Fibroblast of lung (primary cell): Measurements from ENCODE around the gene RPS27A. TPM values are rescaled to one million over a fixed set of nuclear protein-coding genes. Genes with fewer than 3 reads are reported as not detected.
A peak's percentile ranks its signal among the peaks of the same experiment; 100 is the strongest.
"Not testable (repeated sequence)": the region's sequence is repeated elsewhere in the genome, so short reads cannot be mapped to it uniquely, and the experiment has no call there.

Experiments used
- DNase-seq, 2 donors: peaks; one replicate each; pipeline versions ENCODE4 v3.0.0 to v3.0.0-alpha.2; 2010; ENCODE audit warnings: low read depth in 2 of 2
- H2AFZ ChIP-seq: 2 replicates; pipeline ENCODE4 v1.5.1; 2012; ENCODE audit warnings: low read length, control low read depth, inconsistent platforms
- H3K27ac ChIP-seq: 2 replicates; pipeline ENCODE4 v1.5.1; 2011; ENCODE audit warnings: low read length, control low read depth; ENCODE audit not compliant: insufficient read depth
- H3K27me3 ChIP-seq: 2 replicates; pipeline ENCODE4 v1.5.1; 2011; ENCODE audit warnings: mild to moderate bottlenecking, low read length; ENCODE audit not compliant: control insufficient read depth, insufficient read depth
- H3K36me3 ChIP-seq: 2 replicates; pipeline ENCODE4 v1.5.1; 2011; ENCODE audit warnings: low read length; ENCODE audit not compliant: control insufficient read depth, insufficient read depth
- H3K4me1 ChIP-seq: 2 replicates; pipeline ENCODE4 v1.5.1; 2011; ENCODE audit warnings: low read length; ENCODE audit not compliant: control insufficient read depth, insufficient read depth; ENCODE audit errors: extremely low read depth
- H3K4me2 ChIP-seq: 2 replicates; pipeline ENCODE4 v1.5.1; 2011; ENCODE audit warnings: low read length, control low read depth; ENCODE audit not compliant: insufficient read depth; ENCODE audit errors: extremely low read depth
- H3K4me3 ChIP-seq, 4 experiments: fragments of 200-600 bp in 1 of 4; sonication (generic) in 1 of 4; replicated peaks in 1 of 4; 2 replicates each; pipeline ENCODE4 v1.5.1; 2011 to 2016; ENCODE audit warnings: low read length in 4 of 4, low read depth in 3 of 4, mild to moderate bottlenecking in 3 of 4, control low read depth in 2 of 4, inconsistent platforms in 1 of 4, mixed read lengths in 1 of 4; ENCODE audit not compliant: insufficient read depth in 1 of 4; ENCODE audit errors: control extremely low read depth in 1 of 4
- H3K79me2 ChIP-seq: 2 replicates; pipeline ENCODE4 v1.5.1; 2012; ENCODE audit warnings: mild to moderate bottlenecking, low read length, inconsistent platforms; ENCODE audit not compliant: control insufficient read depth, insufficient read depth
- H3K9ac ChIP-seq: 2 replicates; pipeline ENCODE4 v1.5.1; 2011; ENCODE audit warnings: mild to moderate bottlenecking, low read length, control low read depth; ENCODE audit not compliant: insufficient read depth
- H3K9me3 ChIP-seq: 2 replicates; pipeline ENCODE4 v1.5.1; 2012; ENCODE audit warnings: low read depth, low read length; ENCODE audit not compliant: control insufficient read depth, insufficient read depth
- H4K20me1 ChIP-seq: 2 replicates; pipeline ENCODE4 v1.5.1; 2011; ENCODE audit warnings: low read length; ENCODE audit not compliant: control insufficient read depth, insufficient read depth; ENCODE audit errors: extremely low read depth
- CTCF ChIP-seq, 2 donors: IDR thresholded peaks in 1 of 2; conservative IDR thresholded peaks in 1 of 2; 1 replicate in 1 of 2; 2 replicates in 1 of 2; pipeline ENCODE4 v1.5.1; 2011 to 2012; ENCODE audit warnings: low read length in 2 of 2, control low read depth in 1 of 2, inconsistent platforms in 1 of 2, low read depth in 1 of 2, mild to moderate bottlenecking in 1 of 2
- EZH2 ChIP-seq: IDR thresholded peaks from 2 replicates; pipeline ENCODE4 v1.5.1; 2012; ENCODE audit warnings: low read length, control low read depth, mild to moderate bottlenecking; ENCODE audit errors: missing control alignments
- polyA plus RNA-seq, 2 donors: library from polyadenylated mRNA; depleted of rRNA in 1 of 2; stranded (reverse) in 1 of 2; unstranded in 1 of 2; fragments of >200 nt; gene quantifications; 2 replicates each; pipeline ENCODE4 v1.2.1, GENCODE V29; 2011 to 2012; ENCODE audit warnings: missing spikeins in 1 of 2
- total RNA-seq: library from RNA; depleted of rRNA; stranded (reverse); fragments of >200 nt; gene quantifications from 2 replicates; pipeline ENCODE4 v1.2.1, GENCODE V29; 2014

RPS27A gene
- total and polyA plus RNA-seq, 2 donors (not counting 1 experiment from before 2014, with no cell fraction given), result 679 to 2,117 TPM

DNA sequence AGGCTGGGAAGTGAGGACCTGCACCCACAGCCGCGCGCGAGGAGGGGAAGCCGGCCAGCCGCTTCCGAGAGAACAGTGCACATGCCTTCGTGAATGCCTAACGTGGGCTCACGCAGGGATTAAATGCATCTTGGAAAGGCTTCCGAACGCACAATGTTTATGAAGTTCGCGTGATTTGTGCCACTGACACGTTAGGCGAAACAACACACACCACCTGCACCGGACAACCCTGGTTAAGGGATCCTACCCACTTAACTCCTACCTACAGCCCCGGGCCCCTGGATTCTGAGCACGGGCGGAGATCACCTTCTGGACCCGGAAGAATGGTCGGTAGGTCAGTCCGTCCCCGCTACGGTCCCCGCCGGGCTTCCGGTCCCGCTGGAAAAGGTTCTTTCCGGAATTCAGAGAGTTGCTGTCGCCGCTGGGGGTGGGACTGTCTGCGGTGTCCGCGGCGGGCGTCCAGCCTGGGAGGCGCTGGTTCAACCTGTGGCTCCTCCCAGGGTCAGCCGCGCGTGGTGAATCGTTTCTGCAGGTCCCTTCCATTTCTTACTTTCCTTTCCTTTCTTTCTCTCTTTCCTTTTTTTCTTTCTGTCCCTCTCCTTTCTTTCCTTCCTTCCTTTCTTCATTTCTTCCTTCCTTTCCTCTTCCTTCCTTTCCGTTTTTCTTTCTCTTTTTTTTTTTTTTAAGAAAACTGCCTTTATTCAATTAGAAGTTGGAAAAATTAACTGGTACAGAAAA, 36.6 kb downstream of the RPS27A start, which contains the start of gene MTIF2:
Gene MTIF2, minus strand, starts transcription at position 325 of the 738 bp plus-strand sequence. CDS start 5,373 bp downstream, outside the sequence.
- H3K9ac ChIP-seq, result peak within 1 kb of the TSS; percentile 76

GRCh38 chr2:55269645-55269990, 37.1 kb downstream of the RPS27A start:
- Histone ChIP-seq H4K20me1 (no peaks in the 10 kb centered on the region), H3K27ac (no peak overlapping the region), H3K4me1 (no peaks in the 10 kb centered on the region), H3K36me3 (no peaks in the 10 kb centered on the region), H2AFZ (peak overlapping the region; percentile 78), H3K27me3 (no peaks in the 10 kb centered on the region), H3K9me3 (no peaks in the 10 kb centered on the region), H3K4me2 (peak overlapping the region; percentile 61), H3K79me2 (peaks cover 6% of the 10 kb centered on the region), H3K9ac (no peak overlapping the region), H3K4me3 (peak overlapping the region; percentile 44 to 92 (median 88))
- TF ChIP-seq EZH2, result no peak
- no peak for TF ChIP-seq CTCF (conservative IDR thresholded peaks at IDR 0.05 in 1 of 2, IDR thresholded peaks at IDR 0.05 in 1 of 2; ENCODE audit: low read depth in 1 of 2, low read length in 2 of 2)
- peak in 1 of 2 donors; percentile 14 for DNase-seq

More for the DNA sequence above, 36.6 kb downstream of the RPS27A start, which contains the start of gene MTIF2:
- no peak for TF ChIP-seq CTCF (conservative IDR thresholded peaks at IDR 0.05 in 1 of 2, IDR thresholded peaks at IDR 0.05 in 1 of 2; ENCODE audit: low read depth in 1 of 2, low read length in 2 of 2)
- TF ChIP-seq EZH2, result no peak
- no peaks in the 10 kb centered on the region for H3K27me3 ChIP-seq
- no peaks in the 10 kb centered on the region for H3K4me1 ChIP-seq
- peaks cover 6% of the 10 kb centered on the region for H3K79me2 ChIP-seq
- no peaks in the 10 kb centered on the region for H3K9me3 ChIP-seq
- peak within 1 kb of the TSS; percentile 90 for H3K4me2 ChIP-seq
- no peaks in the 10 kb centered on the region for H4K20me1 ChIP-seq
- H3K4me3 ChIP-seq, result peak within 1 kb of the TSS; percentile 88 to 98 (median 90)
- H3K27ac ChIP-seq, result peak within 1 kb of the TSS; percentile 78
- peak; percentile 93 to 94 for DNase-seq
- H2AFZ ChIP-seq, result peak within 1 kb of the TSS; percentile 100
- H3K36me3 ChIP-seq, result no peaks in the 10 kb centered on the region

DNA sequence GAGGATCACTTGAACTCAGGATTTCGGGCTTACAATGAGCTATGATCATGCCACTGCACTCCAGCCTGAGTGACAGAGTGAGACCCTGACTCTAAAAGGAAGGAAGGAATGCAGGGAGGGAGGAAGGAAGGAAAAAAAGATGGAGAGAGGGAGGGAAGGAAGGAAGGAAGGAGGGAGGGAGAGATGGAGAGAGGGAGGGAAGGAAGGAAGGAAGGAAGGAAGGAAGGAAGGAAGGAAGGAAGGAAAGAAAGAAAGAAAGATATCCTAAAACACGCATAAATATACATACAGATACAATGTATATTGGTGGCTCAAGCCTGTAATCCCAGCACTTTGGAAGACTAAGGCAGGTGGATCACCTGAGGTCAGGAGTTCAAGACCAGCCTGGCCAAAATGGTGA, 41.9 kb downstream of the RPS27A start:
- H3K9ac ChIP-seq, H3K9me3 ChIP-seq, H3K27me3 ChIP-seq, H3K27ac ChIP-seq, H3K36me3 ChIP-seq, H3K4me1 ChIP-seq, DNase-seq, H2AFZ ChIP-seq, H3K4me2 ChIP-seq, H3K79me2 ChIP-seq, H3K4me3 ChIP-seq, H4K20me1 ChIP-seq: not testable (repeated sequence)
